Rectal smooth muscle tissue (tissue), 1 donor: ENCODE results near the gene ENOX2.

Experiments used
- H3K27ac ChIP-seq: one replicate; pipeline ENCODE4 v1.7.0; 2013; ENCODE audit warnings: low read depth, low read length, inconsistent platforms
- H3K27me3 ChIP-seq: one replicate; pipeline ENCODE4 v1.7.0; 2013; ENCODE audit warnings: low read length; ENCODE audit not compliant: control insufficient read depth, insufficient read depth
- H3K36me3 ChIP-seq: one replicate; pipeline ENCODE4 v1.7.0; 2013; ENCODE audit warnings: low read length; ENCODE audit not compliant: control insufficient read depth, insufficient read depth
- H3K4me1 ChIP-seq: one replicate; pipeline ENCODE4 v1.7.0; 2013; ENCODE audit warnings: low read length; ENCODE audit not compliant: control insufficient read depth, insufficient read depth
- H3K4me3 ChIP-seq: one replicate; pipeline ENCODE4 v1.7.0; 2013; ENCODE audit warnings: low read length
- H3K9ac ChIP-seq: one replicate; pipeline ENCODE4 v1.7.0; 2013; ENCODE audit warnings: low read length

ENOX2 gene

GRCh38 chrX:130906776-130907175, 3.8 kb upstream of the ENOX2 start:
- Histone ChIP-seq H3K27me3 (no peaks in the 10 kb centered on the region), H3K4me3 (no peak overlapping the region), H3K27ac (no peak overlapping the region), H3K36me3 (no peaks in the 10 kb centered on the region), H3K9ac (no peak overlapping the region), H3K4me1 (no peaks in the 10 kb centered on the region)

GRCh38 chrX:130902446-130902782, 595 bp downstream of the ENOX2 start:
- H3K9ac ChIP-seq: no peak overlapping the region

GRCh38 chrX:130896802-130897501, 6.1 kb downstream of the ENOX2 start:
- Histone ChIP-seq H3K4me3 (no peak overlapping the region), H3K4me1 (peaks cover 3% of the 10 kb centered on the region), H3K27ac (no peak overlapping the region), H3K27me3 (no peaks in the 10 kb centered on the region), H3K36me3 (no peaks in the 10 kb centered on the region), H3K9ac (no peak overlapping the region)

More at GRCh38 chrX:130902446-130902782, 595 bp downstream of the ENOX2 start:
- Histone ChIP-seq H3K4me3 (peak overlapping the region; percentile 31), H3K4me1 (no peaks in the 10 kb centered on the region), H3K27me3 (no peaks in the 10 kb centered on the region), H3K36me3 (no peaks in the 10 kb centered on the region), H3K27ac (no peak overlapping the region)

GRCh38 chrX:130896026-130896425, 7.0 kb downstream of the ENOX2 start:
- Histone ChIP-seq H3K27ac (no peak overlapping the region), H3K4me3 (no peak overlapping the region), H3K4me1 (peaks cover 3% of the 10 kb centered on the region), H3K27me3 (no peaks in the 10 kb centered on the region), H3K36me3 (no peaks in the 10 kb centered on the region), H3K9ac (no peak overlapping the region)

GRCh38 chrX:130895299-130895698, 7.7 kb downstream of the ENOX2 start:
- Histone ChIP-seq H3K4me1 (peaks cover 3% of the 10 kb centered on the region), H3K27ac (no peak overlapping the region), H3K27me3 (no peaks in the 10 kb centered on the region), H3K36me3 (no peaks in the 10 kb centered on the region), H3K9ac (no peak overlapping the region), H3K4me3 (no peak overlapping the region)

GRCh38 chrX:130893356-130894085, 9.5 kb downstream of the ENOX2 start:
- no peaks in the 10 kb centered on the region for H3K36me3 ChIP-seq
- no peak overlapping the region for H3K4me3 ChIP-seq
- no peaks in the 10 kb centered on the region for H3K27me3 ChIP-seq
- no peak overlapping the region for H3K27ac ChIP-seq
- no peak overlapping the region for H3K9ac ChIP-seq
- H3K4me1 ChIP-seq: peaks cover 3% of the 10 kb centered on the region

GRCh38 chrX:130887376-130887775, 15.6 kb downstream of the ENOX2 start:
- Histone ChIP-seq H3K9ac (no peak overlapping the region), H3K36me3 (no peaks in the 10 kb centered on the region), H3K27me3 (no peaks in the 10 kb centered on the region), H3K27ac (no peak overlapping the region), H3K4me1 (no peaks in the 10 kb centered on the region), H3K4me3 (no peak overlapping the region)

- no peaks in the 10 kb centered on the region for H3K4me1 ChIP-seq
- no peak overlapping the region for H3K4me3 ChIP-seq
- no peak overlapping the region for H3K9ac ChIP-seq
- H3K27me3 ChIP-seq: no peaks in the 10 kb centered on the region
- no peaks in the 10 kb centered on the region for H3K36me3 ChIP-seq
- no peak overlapping the region for H3K27ac ChIP-seq
Measured at GRCh38 chrX:130885996-130886395, 17.0 kb downstream of the ENOX2 start.

- Histone ChIP-seq H3K27me3 (no peaks in the 10 kb centered on the region), H3K36me3 (no peaks in the 10 kb centered on the region), H3K27ac (no peak overlapping the region), H3K4me3 (no peak overlapping the region), H3K9ac (no peak overlapping the region), H3K4me1 (no peaks in the 10 kb centered on the region)
Measured at GRCh38 chrX:130885508-130885907, 17.5 kb downstream of the ENOX2 start.

- Histone ChIP-seq H3K27ac (no peak overlapping the region), H3K9ac (no peak overlapping the region), H3K27me3 (no peaks in the 10 kb centered on the region), H3K4me1 (no peaks in the 10 kb centered on the region), H3K36me3 (no peaks in the 10 kb centered on the region), H3K4me3 (no peak overlapping the region)
Measured at GRCh38 chrX:130884627-130885026, 18.4 kb downstream of the ENOX2 start.

- H3K9ac ChIP-seq: no peak overlapping the region
- H3K4me1 ChIP-seq: no peaks in the 10 kb centered on the region
- H3K4me3 ChIP-seq: no peak overlapping the region
- no peaks in the 10 kb centered on the region for H3K27me3 ChIP-seq
- H3K27ac ChIP-seq: no peak overlapping the region
- no peaks in the 10 kb centered on the region for H3K36me3 ChIP-seq
Measured at GRCh38 chrX:130879869-130880268, 23.1 kb downstream of the ENOX2 start.

GRCh38 chrX:130878350-130879341, 24.4 kb downstream of the ENOX2 start:
- no peaks in the 10 kb centered on the region for H3K27me3 ChIP-seq
- H3K9ac ChIP-seq: no peak overlapping the region
- no peaks in the 10 kb centered on the region for H3K4me1 ChIP-seq
- H3K4me3 ChIP-seq: no peak overlapping the region
- H3K36me3 ChIP-seq: no peaks in the 10 kb centered on the region
- no peak overlapping the region for H3K27ac ChIP-seq
